Neutrophil (primary cell): ENCODE measurements around the gene PLBD2.

ENCODE experiments used
- H3K27ac ChIP-seq: fragments of 200-600 bp; sonication (generic); 2 replicates; pipeline ENCODE4 v1.5.1; 2016; ENCODE audit warnings: mild to moderate bottlenecking, moderate library complexity
- H3K27me3 ChIP-seq: fragments of 200-600 bp; sonication (generic); 2 replicates; pipeline ENCODE4 v1.6.0; 2016; ENCODE audit warnings: mild to moderate bottlenecking
- H3K36me3 ChIP-seq: fragments of 200-600 bp; sonication (generic); 2 replicates; pipeline ENCODE4 v1.5.1; 2017
- H3K4me1 ChIP-seq, 2 experiments: fragments of 200-600 bp in 1 of 2; sonication (generic) in 1 of 2; 1 replicate in 1 of 2; 2 replicates in 1 of 2; pipeline versions ENCODE4 v1.5.1 to v1.6.1; 2013 to 2016; ENCODE audit warnings: low read depth in 1 of 2, low read length in 1 of 2, mild to moderate bottlenecking in 1 of 2, moderate library complexity in 1 of 2; ENCODE audit not compliant: control insufficient read depth in 1 of 2, insufficient read depth in 1 of 2
- H3K4me3 ChIP-seq, 2 experiments: fragments of 200-600 bp in 1 of 2; sonication (generic) in 1 of 2; 1 replicate in 1 of 2; 2 replicates in 1 of 2; pipeline ENCODE4 v1.5.1; 2013 to 2016; ENCODE audit warnings: low read depth in 1 of 2, low read length in 1 of 2, mild to moderate bottlenecking in 1 of 2, moderate library complexity in 1 of 2
- H3K9me3 ChIP-seq: fragments of 200-600 bp; sonication (generic); 2 replicates; pipeline ENCODE4 v1.5.1; 2016
- TF ChIP-seq, protein P1 (sequence below): fragments of 200-600 bp; sonication (generic); IDR thresholded peaks from 2 replicates; pipeline ENCODE4 v1.5.1; 2016; ENCODE audit warnings: antibody characterized with exemption

PLBD2 gene

DNA sequence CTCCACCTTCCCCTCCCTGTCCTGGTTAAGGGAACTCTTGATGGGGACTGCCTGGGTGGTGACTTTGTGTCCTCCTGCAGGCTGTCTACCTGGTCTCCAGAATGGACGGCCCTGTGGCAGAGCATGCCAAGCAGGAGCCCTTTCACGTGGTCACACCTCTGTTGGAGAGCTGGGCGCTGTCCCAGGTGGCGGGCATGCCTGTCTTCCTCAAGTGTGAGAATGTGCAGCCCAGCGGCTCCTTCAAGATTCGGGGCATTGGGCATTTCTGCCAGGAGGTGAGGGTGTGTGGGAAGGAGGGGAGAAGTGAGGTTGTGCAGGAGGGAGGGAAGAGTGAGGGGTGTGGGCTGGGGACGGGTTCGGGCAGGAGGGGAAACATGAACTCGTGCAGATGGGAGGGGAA lies 69.5 kb downstream of the PLBD2 start:
- H3K9me3 ChIP-seq, result no peaks in the 10 kb centered on the region
- H3K4me1 ChIP-seq, result peaks cover 0 to 2% of the 10 kb centered on the region in 2 experiments
- H3K27me3 ChIP-seq, result peaks cover 12% of the 10 kb centered on the region
- no peak overlapping the region for H3K4me3 ChIP-seq
- H3K27ac ChIP-seq, result no peak overlapping the region
- TF ChIP-seq, protein P1, sequence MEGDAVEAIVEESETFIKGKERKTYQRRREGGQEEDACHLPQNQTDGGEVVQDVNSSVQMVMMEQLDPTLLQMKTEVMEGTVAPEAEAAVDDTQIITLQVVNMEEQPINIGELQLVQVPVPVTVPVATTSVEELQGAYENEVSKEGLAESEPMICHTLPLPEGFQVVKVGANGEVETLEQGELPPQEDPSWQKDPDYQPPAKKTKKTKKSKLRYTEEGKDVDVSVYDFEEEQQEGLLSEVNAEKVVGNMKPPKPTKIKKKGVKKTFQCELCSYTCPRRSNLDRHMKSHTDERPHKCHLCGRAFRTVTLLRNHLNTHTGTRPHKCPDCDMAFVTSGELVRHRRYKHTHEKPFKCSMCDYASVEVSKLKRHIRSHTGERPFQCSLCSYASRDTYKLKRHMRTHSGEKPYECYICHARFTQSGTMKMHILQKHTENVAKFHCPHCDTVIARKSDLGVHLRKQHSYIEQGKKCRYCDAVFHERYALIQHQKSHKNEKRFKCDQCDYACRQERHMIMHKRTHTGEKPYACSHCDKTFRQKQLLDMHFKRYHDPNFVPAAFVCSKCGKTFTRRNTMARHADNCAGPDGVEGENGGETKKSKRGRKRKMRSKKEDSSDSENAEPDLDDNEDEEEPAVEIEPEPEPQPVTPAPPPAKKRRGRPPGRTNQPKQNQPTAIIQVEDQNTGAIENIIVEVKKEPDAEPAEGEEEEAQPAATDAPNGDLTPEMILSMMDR, result no peak
- no peaks in the 10 kb centered on the region for H3K36me3 ChIP-seq

DNA sequence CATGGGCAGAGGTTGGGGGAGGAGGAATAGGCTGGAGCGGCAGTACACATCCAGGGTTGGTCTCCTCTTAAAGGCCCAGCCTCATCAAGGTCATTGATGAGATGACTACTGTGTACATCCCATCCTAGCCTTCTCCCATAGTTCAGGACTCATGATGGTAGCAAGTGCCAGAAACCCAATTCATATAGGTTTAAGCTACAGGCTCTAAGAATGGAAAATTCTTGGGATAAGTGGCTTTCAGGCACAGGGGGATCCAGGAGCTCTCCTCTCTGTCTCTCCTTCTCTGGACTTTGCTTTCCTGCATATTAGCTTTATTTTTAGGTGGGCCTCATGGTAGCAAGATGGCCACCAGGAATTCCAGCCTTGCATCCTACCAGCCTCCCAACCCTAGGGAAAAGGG lies 70.1 kb downstream of the PLBD2 start:
- Histone ChIP-seq H3K36me3 (no peaks in the 10 kb centered on the region), H3K27me3 (peaks cover 12% of the 10 kb centered on the region), H3K4me1 (no peaks in the 10 kb centered on the region), H3K27ac (no peak overlapping the region), H3K9me3 (no peaks in the 10 kb centered on the region), H3K4me3 (no peak overlapping the region)
- TF ChIP-seq, protein P1, result no peak

DNA sequence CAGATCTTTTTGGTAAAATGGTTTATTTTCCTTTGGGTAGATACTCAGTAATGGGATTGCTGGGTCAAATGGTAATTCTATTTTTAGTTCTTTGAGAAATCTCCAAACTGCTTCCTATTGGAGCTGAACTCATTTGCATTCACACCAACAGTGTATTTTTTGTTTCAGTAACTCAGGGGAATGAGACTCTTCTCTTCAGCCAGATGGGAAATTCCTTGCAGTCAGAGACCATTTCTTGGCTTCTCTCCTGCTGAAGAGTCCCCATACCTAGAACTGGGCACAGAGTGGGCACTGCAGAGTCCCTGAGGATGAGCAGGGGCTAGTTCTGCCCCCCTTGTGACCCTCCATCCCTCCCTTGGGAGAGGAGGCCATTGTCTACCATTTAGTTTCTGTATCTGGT lies 74.6 kb downstream of the PLBD2 start:
- H3K9me3 ChIP-seq, result no peaks in the 10 kb centered on the region
- H3K36me3 ChIP-seq, result no peaks in the 10 kb centered on the region
- H3K4me1 ChIP-seq, result no peaks in the 10 kb centered on the region
- no peak overlapping the region for H3K27ac ChIP-seq
- H3K4me3 ChIP-seq, result no peak overlapping the region
- TF ChIP-seq, protein P1, result no peak
- peaks cover 2% of the 10 kb centered on the region for H3K27me3 ChIP-seq

DNA sequence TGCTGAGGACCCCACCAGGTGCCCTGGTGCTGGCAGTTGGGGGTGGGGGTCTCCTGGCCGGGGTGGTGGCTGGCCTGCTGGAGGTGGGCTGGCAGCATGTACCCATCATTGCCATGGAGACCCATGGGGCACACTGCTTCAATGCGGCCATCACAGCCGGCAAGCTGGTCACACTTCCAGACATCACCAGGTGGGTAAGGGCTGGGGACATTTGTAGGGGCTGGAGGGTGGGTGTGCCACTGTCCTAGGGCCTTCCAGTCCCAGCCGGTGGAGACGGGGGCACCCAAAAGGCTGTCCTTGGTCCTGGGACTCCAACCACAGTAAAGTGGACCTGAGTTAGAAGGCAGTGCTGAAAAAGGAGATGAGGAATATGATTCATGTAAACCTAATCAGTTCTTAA lies 77.0 kb downstream of the PLBD2 start:
- Histone ChIP-seq H3K4me3 (no peak overlapping the region), H3K9me3 (no peaks in the 10 kb centered on the region), H3K27ac (no peak overlapping the region), H3K4me1 (no peaks in the 10 kb centered on the region), H3K36me3 (no peaks in the 10 kb centered on the region), H3K27me3 (peaks cover 7% of the 10 kb centered on the region)
- TF ChIP-seq, protein P1, result no peak

DNA sequence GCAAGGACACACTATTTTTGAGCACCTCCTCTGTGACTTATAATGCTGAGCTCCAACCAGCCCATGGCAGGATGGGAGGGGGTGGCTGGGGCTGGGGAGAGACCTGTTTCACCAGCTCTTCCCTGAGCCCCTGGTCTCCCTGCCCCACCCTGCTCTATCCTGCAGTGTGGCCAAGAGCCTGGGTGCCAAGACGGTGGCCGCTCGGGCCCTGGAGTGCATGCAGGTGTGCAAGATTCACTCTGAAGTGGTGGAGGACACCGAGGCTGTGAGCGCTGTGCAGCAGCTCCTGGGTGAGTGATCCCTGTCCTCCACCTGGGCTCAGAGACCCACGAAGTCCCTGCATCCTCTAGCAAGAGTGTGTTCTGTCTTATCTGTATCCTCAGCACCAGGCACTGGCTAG lies 78.2 kb downstream of the PLBD2 start:
- no peaks in the 10 kb centered on the region for H3K36me3 ChIP-seq
- peaks cover 7% of the 10 kb centered on the region for H3K27me3 ChIP-seq
- H3K4me1 ChIP-seq, result no peaks in the 10 kb centered on the region
- no peak overlapping the region for H3K4me3 ChIP-seq
- H3K27ac ChIP-seq, result no peak overlapping the region
- H3K9me3 ChIP-seq, result no peaks in the 10 kb centered on the region
- TF ChIP-seq, protein P1, result no peak
